HCT116 (cell line): Measurements from ENCODE around the gene ATP4A. TPM values are rescaled to one million over a fixed set of nuclear protein-coding genes. Genes with fewer than 3 reads are reported as not detected.

Source experiments
- ATAC-seq: fragments of 200-7000 bp; cut with Tn5 transposase; 2 replicates; pipeline ENCODE4 v1.9.1; 2020; ENCODE audit warnings: mild to moderate bottlenecking, moderate library complexity
- BruUV-seq: library from RNA; stranded (reverse); fragments of 400-500 nt; replicated peaks from 2 replicates; lab custom pipeline; 2021; lab: Mats Ljungman, UMichigan
- CTCF ChIA-PET: fragments of 300-600 bp; sonication (Branson Sonifier 250); formaldehyde crosslinking; loops from one replicate; lab custom pipeline; 2021; ENCODE audit warnings: antibody characterized with exemption; lab: Charles Lee
- POLR2A ChIA-PET: fragments of 300-600, 350-600 bp; sonication (Branson Sonifier 250); formaldehyde crosslinking; loops from one replicate; lab custom pipeline; 2021; ENCODE audit warnings: antibody characterized with exemption; lab: Charles Lee
- RAD21 ChIA-PET, 2 experiments: fragments of 300-600 bp; sonication (Branson Sonifier 250); formaldehyde crosslinking; loops; one replicate each; lab custom pipeline; 2023; ENCODE audit warnings: low total read pairs in 2 of 2; ENCODE audit not compliant: uncharacterized antibody in 2 of 2, unreplicated experiment in 2 of 2, low non-redundant PET in 1 of 2; lab: Charles Lee
- DNase-seq: peaks from one replicate; pipeline ENCODE4 v3.0.0-alpha.2; 2010; ENCODE audit warnings: low read depth, low spot score
- H2AFZ ChIP-seq: fragments of 200-600 bp; shearing (Covaris generic), sonication (generic); 2 replicates; pipeline ENCODE4 v1.6.1; 2017; ENCODE audit warnings: low read depth, mixed run types, mixed read lengths, antibody characterized with exemption, low read length; ENCODE audit not compliant: poor library complexity, severe bottlenecking
- H3K27ac ChIP-seq: 2 replicates; pipeline ENCODE4 v1.5.1; 2012; ENCODE audit warnings: low read depth, low read length
- H3K27me3 ChIP-seq: fragments of 200-600 bp; sonication (generic); 2 replicates; pipeline ENCODE4 v1.6.1; 2016; ENCODE audit warnings: mixed run types, low read length, mixed read lengths; ENCODE audit not compliant: insufficient read depth
- H3K36me3 ChIP-seq, 2 experiments: fragments of 200-500 bp in 1 of 2; fragments of 200-600 bp in 1 of 2; sonication (Bioruptor generic) in 1 of 2; sonication (generic) in 1 of 2; 2 replicates each; pipeline versions ENCODE4 v1.5.1 to v1.6.1; 2014 to 2016; ENCODE audit warnings: low read length in 2 of 2, inconsistent platforms in 1 of 2, mixed read lengths in 1 of 2, mixed run types in 1 of 2; ENCODE audit not compliant: insufficient read depth in 2 of 2, control insufficient read depth in 1 of 2
- H3K4me1 ChIP-seq, 2 experiments: fragments of 200-600 bp in 1 of 2; sonication (generic) in 1 of 2; 2 replicates each; pipeline versions ENCODE4 v1.5.1 to v1.6.1; 2012 to 2017; ENCODE audit warnings: low read length in 2 of 2, inconsistent platforms in 1 of 2, mild to moderate bottlenecking in 1 of 2, mixed read lengths in 1 of 2, mixed run types in 1 of 2, moderate library complexity in 1 of 2; ENCODE audit not compliant: insufficient read depth in 2 of 2, control insufficient read depth in 1 of 2
- H3K4me2 ChIP-seq: fragments of 200-600 bp; sonication (generic); 2 replicates; pipeline ENCODE4 v1.6.1; 2017; ENCODE audit warnings: mixed run types, low read length, mixed read lengths
- H3K4me3 ChIP-seq, 2 experiments: fragments of 200-600 bp in 1 of 2; sonication (generic) in 1 of 2; replicated peaks in 1 of 2; 2 replicates each; pipeline ENCODE4 v1.5.1; 2011 to 2016; ENCODE audit warnings: low read length in 2 of 2, control low read depth in 1 of 2, low read depth in 1 of 2, mild to moderate bottlenecking in 1 of 2, mixed read lengths in 1 of 2, mixed run types in 1 of 2
- H3K79me2 ChIP-seq: fragments of 200-600 bp; sonication (generic); 2 replicates; pipeline ENCODE4 v1.6.1; 2017; ENCODE audit warnings: mild to moderate bottlenecking, mixed run types, low read length, moderate library complexity, mixed read lengths; ENCODE audit not compliant: insufficient read depth
- H3K9ac ChIP-seq: fragments of 200-600 bp; sonication (generic); 2 replicates; pipeline ENCODE4 v1.6.1; 2016; ENCODE audit warnings: low read length, mixed read lengths
- H3K9me2 ChIP-seq: fragments of 200-600 bp; sonication (generic), shearing (Covaris generic); 2 replicates; pipeline ENCODE4 v1.6.1; 2017; ENCODE audit warnings: mixed run types, mild to moderate bottlenecking, moderate library complexity; ENCODE audit not compliant: insufficient read depth
- H3K9me3 ChIP-seq, 2 experiments: fragments of 200-500 bp in 1 of 2; fragments of 200-600 bp in 1 of 2; sonication (Bioruptor generic) in 1 of 2; sonication (generic) in 1 of 2; 2 replicates each; pipeline ENCODE4 v1.6.1; 2014 to 2017; ENCODE audit warnings: low read length in 2 of 2, mixed read lengths in 2 of 2, inconsistent platforms in 1 of 2, low read depth in 1 of 2, mild to moderate bottlenecking in 1 of 2, mixed run types in 1 of 2, moderate library complexity in 1 of 2; ENCODE audit not compliant: control insufficient read depth in 1 of 2, insufficient read depth in 1 of 2
- H4K20me1 ChIP-seq: fragments of 200-600 bp; sonication (generic), shearing (Covaris generic); 2 replicates; pipeline ENCODE4 v1.6.1; 2017; ENCODE audit warnings: mixed run types, mild to moderate bottlenecking, moderate library complexity; ENCODE audit not compliant: insufficient read depth
- CBX3 ChIP-seq: IDR thresholded peaks from 2 replicates; pipeline ENCODE4 v1.6.1; 2012; ENCODE audit warnings: low read depth
- EGR1 ChIP-seq: IDR thresholded peaks from 2 replicates; pipeline ENCODE4 v1.6.1; 2012; ENCODE audit warnings: low read depth
- ELF1 ChIP-seq: IDR thresholded peaks from 2 replicates; pipeline ENCODE4 v1.6.1; 2012; ENCODE audit warnings: low read depth, borderline replicate concordance
- EZH2 ChIP-seq: fragments of 200-600 bp; sonication (generic); IDR thresholded peaks from 2 replicates; pipeline ENCODE4 v1.6.1; 2017; ENCODE audit warnings: antibody characterized with exemption, mixed run types
- EZH2phosphoT487 ChIP-seq: fragments of 200-600 bp; IDR thresholded peaks from 2 replicates; pipeline ENCODE4 v1.6.1; 2018; ENCODE audit warnings: antibody characterized with exemption, borderline replicate concordance
- POLR2A ChIP-seq: IDR thresholded peaks from 2 replicates; pipeline ENCODE4 v1.7.0; 2011; ENCODE audit warnings: borderline replicate concordance; ENCODE audit not compliant: insufficient read depth, insufficient read length; ENCODE audit errors: extremely low read depth
- POLR2AphosphoS5 ChIP-seq: IDR thresholded peaks from 2 replicates; pipeline ENCODE4 v1.6.1; 2011; ENCODE audit warnings: mild to moderate bottlenecking, low read depth, low read length, moderate library complexity
- SIN3A ChIP-seq: IDR thresholded peaks from 2 replicates; pipeline ENCODE4 v1.6.1; 2012; ENCODE audit warnings: low read depth
- SRF ChIP-seq: IDR thresholded peaks from 2 replicates; pipeline ENCODE4 v1.6.1; 2012; ENCODE audit warnings: low read depth
- TCF7L2 ChIP-seq: IDR thresholded peaks from 2 replicates; pipeline ENCODE4 v1.7.0; 2011; ENCODE audit warnings: borderline replicate concordance, inconsistent platforms; ENCODE audit not compliant: insufficient read depth, insufficient read length; ENCODE audit errors: extremely low read depth
- YY1 ChIP-seq: IDR thresholded peaks from 2 replicates; pipeline ENCODE4 v1.6.1; 2011; ENCODE audit warnings: low read length, low read depth, moderate library complexity, mild to moderate bottlenecking; ENCODE audit not compliant: insufficient replicate concordance; ENCODE audit errors: extremely low read depth
- ZFX ChIP-seq: fragments of 450-650 bp; IDR thresholded peaks from 2 replicates; pipeline ENCODE4 v1.6.1; 2017
- ZNF274 ChIP-seq: fragments of 200-500 bp; sonication (Bioruptor generic); IDR thresholded peaks from 2 replicates; pipeline ENCODE4 v1.6.1; 2014; ENCODE audit warnings: mild to moderate bottlenecking, low read depth, low read length, inconsistent platforms
- intact Hi-C: fragments of 100-400 bp; cut with micrococcal nuclease; formaldehyde crosslinking; loops from 2 replicates; pipeline ENCODE4 v1.10.0; 2022
- total RNA-seq: library from RNA; stranded (reverse); gene quantifications from one replicate; pipeline ENCODE4 v1.2.1, GENCODE V29; 2021; ENCODE audit not compliant: unreplicated experiment
- TF ChIP-seq, protein P1 (sequence below): IDR thresholded peaks from 2 replicates; pipeline ENCODE4 v1.6.1; 2011; ENCODE audit warnings: mild to moderate bottlenecking, low read length, moderate library complexity; ENCODE audit not compliant: insufficient replicate concordance; ENCODE audit errors: extremely low read depth
- TF ChIP-seq, protein P2 (sequence below), 3 experiments: fragments of 200-600 bp in 1 of 3; sonication (generic) in 1 of 3; IDR thresholded peaks in 2 of 3; conservative IDR thresholded peaks in 1 of 3; 2 replicates each; pipeline ENCODE4 v1.5.1; 2012 to 2017; ENCODE audit warnings: low read depth in 2 of 3, low read length in 2 of 3, antibody characterized with exemption in 1 of 3, borderline replicate concordance in 1 of 3, control low read depth in 1 of 3, mild to moderate bottlenecking in 1 of 3, mixed read lengths in 1 of 3, mixed run types in 1 of 3, moderate library complexity in 1 of 3; ENCODE audit not compliant: insufficient read depth in 1 of 3
- TF ChIP-seq, protein P3 (sequence below): IDR thresholded peaks from 2 replicates; pipeline ENCODE4 v1.6.1; 2012
- TF ChIP-seq, protein P4 (sequence below): IDR thresholded peaks from 2 replicates; pipeline ENCODE4 v1.6.1; 2012
- TF ChIP-seq, protein P5 (sequence below): IDR thresholded peaks from 2 replicates; pipeline ENCODE4 v1.6.1; 2012; ENCODE audit warnings: low read depth

Gene ATP4A
- total RNA-seq, 1 experiment from 2014 or later, result 0.27 TPM

DNA sequence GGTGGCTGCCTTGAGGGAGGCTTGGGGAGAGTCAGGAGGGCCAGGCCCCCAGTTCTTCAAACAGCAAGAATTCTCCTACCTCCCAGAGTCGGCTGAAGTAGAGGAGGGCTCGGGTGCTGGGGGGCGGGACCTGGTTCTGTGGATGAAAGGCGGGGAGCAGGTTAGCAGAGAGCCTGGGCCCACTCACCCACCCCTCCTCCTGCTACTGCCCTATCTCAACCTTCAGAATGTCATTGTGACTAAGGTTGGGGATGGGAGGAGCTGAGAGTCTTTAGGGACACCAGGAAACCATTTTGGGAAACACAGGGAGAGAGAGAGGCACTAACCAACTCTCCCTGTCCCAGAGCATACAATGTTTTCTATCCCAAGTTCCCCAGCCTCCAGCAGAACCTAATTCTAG is 60.7 kb downstream of the ATP4A start:
- RAD21 ChIA-PET, result no interaction called here
- H3K27me3 ChIP-seq, result no peaks in the 10 kb centered on the region
- BruUV-seq, result no TSS peak
- no peaks in the 10 kb centered on the region for H4K20me1 ChIP-seq
- no peak overlapping the region for H3K27ac ChIP-seq
- no peak overlapping the region for H3K9ac ChIP-seq
- DNase-seq (no peak), ATAC-seq (no peak)
- H2AFZ ChIP-seq, result no peak overlapping the region
- H3K9me2 ChIP-seq, result no peaks in the 10 kb centered on the region
- CTCF ChIA-PET, result interaction anchor here (1.3 kb wide), 1 partner anchor 7 kb away, joined by 3 read pairs; no protein-coding TSS in a partner anchor
- intact Hi-C loops, result no loop called here
- H3K4me3 ChIP-seq, result no peak overlapping the region
- no peak overlapping the region for H3K4me2 ChIP-seq
- H3K4me1 ChIP-seq, result no peaks in the 10 kb centered on the region
- TF ChIP-seq, protein P1, sequence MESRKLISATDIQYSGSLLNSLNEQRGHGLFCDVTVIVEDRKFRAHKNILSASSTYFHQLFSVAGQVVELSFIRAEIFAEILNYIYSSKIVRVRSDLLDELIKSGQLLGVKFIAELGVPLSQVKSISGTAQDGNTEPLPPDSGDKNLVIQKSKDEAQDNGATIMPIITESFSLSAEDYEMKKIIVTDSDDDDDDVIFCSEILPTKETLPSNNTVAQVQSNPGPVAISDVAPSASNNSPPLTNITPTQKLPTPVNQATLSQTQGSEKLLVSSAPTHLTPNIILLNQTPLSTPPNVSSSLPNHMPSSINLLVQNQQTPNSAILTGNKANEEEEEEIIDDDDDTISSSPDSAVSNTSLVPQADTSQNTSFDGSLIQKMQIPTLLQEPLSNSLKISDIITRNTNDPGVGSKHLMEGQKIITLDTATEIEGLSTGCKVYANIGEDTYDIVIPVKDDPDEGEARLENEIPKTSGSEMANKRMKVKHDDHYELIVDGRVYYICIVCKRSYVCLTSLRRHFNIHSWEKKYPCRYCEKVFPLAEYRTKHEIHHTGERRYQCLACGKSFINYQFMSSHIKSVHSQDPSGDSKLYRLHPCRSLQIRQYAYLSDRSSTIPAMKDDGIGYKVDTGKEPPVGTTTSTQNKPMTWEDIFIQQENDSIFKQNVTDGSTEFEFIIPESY, result no peak
- TF ChIP-seq, protein P2, sequence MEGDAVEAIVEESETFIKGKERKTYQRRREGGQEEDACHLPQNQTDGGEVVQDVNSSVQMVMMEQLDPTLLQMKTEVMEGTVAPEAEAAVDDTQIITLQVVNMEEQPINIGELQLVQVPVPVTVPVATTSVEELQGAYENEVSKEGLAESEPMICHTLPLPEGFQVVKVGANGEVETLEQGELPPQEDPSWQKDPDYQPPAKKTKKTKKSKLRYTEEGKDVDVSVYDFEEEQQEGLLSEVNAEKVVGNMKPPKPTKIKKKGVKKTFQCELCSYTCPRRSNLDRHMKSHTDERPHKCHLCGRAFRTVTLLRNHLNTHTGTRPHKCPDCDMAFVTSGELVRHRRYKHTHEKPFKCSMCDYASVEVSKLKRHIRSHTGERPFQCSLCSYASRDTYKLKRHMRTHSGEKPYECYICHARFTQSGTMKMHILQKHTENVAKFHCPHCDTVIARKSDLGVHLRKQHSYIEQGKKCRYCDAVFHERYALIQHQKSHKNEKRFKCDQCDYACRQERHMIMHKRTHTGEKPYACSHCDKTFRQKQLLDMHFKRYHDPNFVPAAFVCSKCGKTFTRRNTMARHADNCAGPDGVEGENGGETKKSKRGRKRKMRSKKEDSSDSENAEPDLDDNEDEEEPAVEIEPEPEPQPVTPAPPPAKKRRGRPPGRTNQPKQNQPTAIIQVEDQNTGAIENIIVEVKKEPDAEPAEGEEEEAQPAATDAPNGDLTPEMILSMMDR (IDR thresholded peaks at IDR 0.05 in 2 of 3, conservative IDR thresholded peaks at IDR 0.05 in 1 of 3; ENCODE audit: borderline replicate concordance in 1 of 3, insufficient read depth in 1 of 3, low read depth in 2 of 3, low read length in 2 of 3), result no peak
- no peak for TF ChIP-seq ZFX
- no peak for TF ChIP-seq ELF1
- no peak for TF ChIP-seq EZH2phosphoT487
- TF ChIP-seq YY1, result no peak
- TF ChIP-seq POLR2A, result no peak
- TF ChIP-seq, protein P3, sequence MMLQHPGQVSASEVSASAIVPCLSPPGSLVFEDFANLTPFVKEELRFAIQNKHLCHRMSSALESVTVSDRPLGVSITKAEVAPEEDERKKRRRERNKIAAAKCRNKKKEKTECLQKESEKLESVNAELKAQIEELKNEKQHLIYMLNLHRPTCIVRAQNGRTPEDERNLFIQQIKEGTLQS, result no peak
- TF ChIP-seq ZNF274, result no peak
- TF ChIP-seq POLR2AphosphoS5, result no peak
- no peak for TF ChIP-seq SRF
- TF ChIP-seq CBX3, result no peak
- TF ChIP-seq, protein P4, sequence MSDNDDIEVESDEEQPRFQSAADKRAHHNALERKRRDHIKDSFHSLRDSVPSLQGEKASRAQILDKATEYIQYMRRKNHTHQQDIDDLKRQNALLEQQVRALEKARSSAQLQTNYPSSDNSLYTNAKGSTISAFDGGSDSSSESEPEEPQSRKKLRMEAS, result no peak
- TF ChIP-seq, protein P5, sequence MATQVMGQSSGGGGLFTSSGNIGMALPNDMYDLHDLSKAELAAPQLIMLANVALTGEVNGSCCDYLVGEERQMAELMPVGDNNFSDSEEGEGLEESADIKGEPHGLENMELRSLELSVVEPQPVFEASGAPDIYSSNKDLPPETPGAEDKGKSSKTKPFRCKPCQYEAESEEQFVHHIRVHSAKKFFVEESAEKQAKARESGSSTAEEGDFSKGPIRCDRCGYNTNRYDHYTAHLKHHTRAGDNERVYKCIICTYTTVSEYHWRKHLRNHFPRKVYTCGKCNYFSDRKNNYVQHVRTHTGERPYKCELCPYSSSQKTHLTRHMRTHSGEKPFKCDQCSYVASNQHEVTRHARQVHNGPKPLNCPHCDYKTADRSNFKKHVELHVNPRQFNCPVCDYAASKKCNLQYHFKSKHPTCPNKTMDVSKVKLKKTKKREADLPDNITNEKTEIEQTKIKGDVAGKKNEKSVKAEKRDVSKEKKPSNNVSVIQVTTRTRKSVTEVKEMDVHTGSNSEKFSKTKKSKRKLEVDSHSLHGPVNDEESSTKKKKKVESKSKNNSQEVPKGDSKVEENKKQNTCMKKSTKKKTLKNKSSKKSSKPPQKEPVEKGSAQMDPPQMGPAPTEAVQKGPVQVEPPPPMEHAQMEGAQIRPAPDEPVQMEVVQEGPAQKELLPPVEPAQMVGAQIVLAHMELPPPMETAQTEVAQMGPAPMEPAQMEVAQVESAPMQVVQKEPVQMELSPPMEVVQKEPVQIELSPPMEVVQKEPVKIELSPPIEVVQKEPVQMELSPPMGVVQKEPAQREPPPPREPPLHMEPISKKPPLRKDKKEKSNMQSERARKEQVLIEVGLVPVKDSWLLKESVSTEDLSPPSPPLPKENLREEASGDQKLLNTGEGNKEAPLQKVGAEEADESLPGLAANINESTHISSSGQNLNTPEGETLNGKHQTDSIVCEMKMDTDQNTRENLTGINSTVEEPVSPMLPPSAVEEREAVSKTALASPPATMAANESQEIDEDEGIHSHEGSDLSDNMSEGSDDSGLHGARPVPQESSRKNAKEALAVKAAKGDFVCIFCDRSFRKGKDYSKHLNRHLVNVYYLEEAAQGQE, result no peak
- no peak for TF ChIP-seq EGR1
- TF ChIP-seq SIN3A, result no peak
- TF ChIP-seq EZH2, result no peak
- no peak for TF ChIP-seq TCF7L2
- POLR2A ChIA-PET, result no interaction called here
- peaks cover 33 to 44% of the 10 kb centered on the region in 2 experiments; a peak in 3 of 4 replicates for H3K36me3 ChIP-seq
- peaks cover 26% of the 10 kb centered on the region for H3K79me2 ChIP-seq
- H3K9me3 ChIP-seq, result no peaks in the 10 kb centered on the region
